NCI-H1694 treated with DMSO at 0.1 percent for 48 hours (cell line): ENCODE data around the gene PIEZO1.

Experiments used
- DNase-seq: peaks from one replicate; lab custom pipeline; 2025; lab: John Stamatoyannopoulos, UW

Gene PIEZO1

GRCh38 chr16:88766975-88767374 is 18.0 kb downstream of the PIEZO1 start:
- DNase-seq: no peak

- DNase-seq: no peak
Measured at GRCh38 chr16:88764913-88765349, 20.1 kb downstream of the PIEZO1 start.

- DNase-seq: no peak
Measured at GRCh38 chr16:88764080-88764479, 20.9 kb downstream of the PIEZO1 start.

GRCh38 chr16:88763502-88764053 is 21.4 kb downstream of the PIEZO1 start:
- no peak for DNase-seq

GRCh38 chr16:88762941-88763340 is 22.1 kb downstream of the PIEZO1 start:
- DNase-seq: no peak

- DNase-seq: no peak
Measured at GRCh38 chr16:88762258-88762870, 22.7 kb downstream of the PIEZO1 start.

GRCh38 chr16:88761830-88762229 is 23.2 kb downstream of the PIEZO1 start:
- DNase-seq: no peak

- no peak for DNase-seq
Measured at GRCh38 chr16:88761143-88761534, 23.9 kb downstream of the PIEZO1 start.

- DNase-seq: no peak
Measured at GRCh38 chr16:88760424-88761142, 24.4 kb downstream of the PIEZO1 start.

GRCh38 chr16:88759976-88760350 is 25.1 kb downstream of the PIEZO1 start:
- no peak for DNase-seq

- no peak for DNase-seq
Measured at GRCh38 chr16:88759245-88759975, 25.6 kb downstream of the PIEZO1 start.

GRCh38 chr16:88758944-88759244 is 26.1 kb downstream of the PIEZO1 start:
- no peak for DNase-seq

GRCh38 chr16:88758227-88758943 is 26.6 kb downstream of the PIEZO1 start:
- no peak for DNase-seq

- DNase-seq: no peak
Measured at GRCh38 chr16:88755745-88756443, 29.1 kb downstream of the PIEZO1 start.

GRCh38 chr16:88754912-88755744 is 29.9 kb downstream of the PIEZO1 start:
- no peak for DNase-seq

GRCh38 chr16:88754109-88754911 is 30.7 kb downstream of the PIEZO1 start:
- DNase-seq: no peak

- DNase-seq: no peak
Measured at GRCh38 chr16:88753602-88754001, 31.4 kb downstream of the PIEZO1 start.

- no peak for DNase-seq
Measured at GRCh38 chr16:88753191-88753590, 31.8 kb downstream of the PIEZO1 start.

GRCh38 chr16:88752386-88753002 is 32.5 kb downstream of the PIEZO1 start:
- DNase-seq: no peak

- peak; percentile 25 for DNase-seq
Measured at GRCh38 chr16:88750854-88751253, 34.2 kb downstream of the PIEZO1 start.
